Renal pelvis (tissue), 4 donors: ENCODE data around the gene NFIX. TPM values are rescaled to one million over a fixed set of nuclear protein-coding genes. Genes with fewer than 3 reads are reported as not detected.

Experiments used
- DNase-seq: peaks from one replicate; pipeline ENCODE4 v3.0.0-alpha.2; 2013
- polyA plus RNA-seq, 3 donors: library from polyadenylated mRNA; unstranded; fragments of 120-200 nt; gene quantifications; one replicate each; pipeline ENCODE4 v1.2.1, GENCODE V29; 2013; ENCODE audit not compliant: insufficient read length in 3 of 3

NFIX gene
- polyA plus RNA-seq, 3 donors = 14.8 to 19.2 (median 14.9) TPM

DNA sequence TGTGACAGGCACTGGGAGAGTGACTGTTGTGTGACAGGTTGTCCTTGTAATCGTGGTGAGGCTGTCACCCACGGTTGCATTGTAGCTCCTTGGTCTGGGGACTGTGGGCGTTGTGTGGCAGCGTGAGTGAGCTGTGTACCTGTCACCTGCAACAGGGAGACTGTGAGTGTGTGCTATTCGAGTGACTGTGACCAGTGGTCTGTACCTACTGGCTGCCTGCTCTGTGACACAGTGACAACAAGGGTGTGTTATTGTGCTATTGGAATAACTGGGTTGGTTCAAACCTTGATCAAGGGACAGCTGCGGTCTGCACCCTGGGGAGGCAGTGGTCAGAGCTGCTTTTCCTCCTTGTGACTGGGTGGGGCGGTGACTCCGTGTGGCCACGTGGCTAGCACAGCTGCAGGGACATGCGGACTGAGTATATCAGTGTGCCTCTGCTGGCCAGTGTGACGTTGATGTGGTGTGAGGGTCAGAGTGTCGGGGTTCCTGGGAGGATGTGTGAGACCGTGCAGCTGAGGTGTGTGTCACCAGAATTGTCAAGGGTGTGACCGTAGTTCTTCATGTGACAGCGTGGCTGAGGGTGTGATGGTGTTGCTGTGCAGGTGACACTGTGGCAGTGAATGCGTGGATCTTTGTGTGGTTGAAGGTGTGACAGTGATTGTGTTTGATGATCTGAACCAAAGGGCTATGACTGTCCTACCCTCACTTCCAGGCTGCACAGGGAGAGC is 10.1 kb upstream of the NFIX start:
- no peak for DNase-seq

DNA sequence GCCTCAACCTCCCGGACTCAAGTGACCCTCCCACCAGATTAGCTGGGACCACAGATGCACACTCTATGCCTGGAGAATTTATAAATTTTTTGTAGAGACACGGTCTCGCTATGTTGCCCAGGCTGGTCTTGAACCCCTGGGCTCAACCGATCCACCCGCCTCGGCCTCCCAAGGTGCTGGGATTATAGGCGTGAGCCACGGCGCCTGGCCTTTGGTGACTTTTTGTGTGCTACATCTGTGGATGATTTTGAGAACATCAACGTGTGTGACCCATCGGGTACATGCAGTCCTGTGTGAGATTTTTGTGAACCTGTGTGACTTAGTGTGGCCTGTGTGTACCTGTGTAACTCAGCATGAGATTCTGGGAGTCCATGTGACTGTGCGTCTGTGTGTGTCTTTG is 8.5 kb upstream of the NFIX start:
- DNase-seq = no peak

- DNase-seq = no peak
These were observed 8.1 kb upstream of the NFIX start for GRCh38 chr19:12987190-12987589.

DNA sequence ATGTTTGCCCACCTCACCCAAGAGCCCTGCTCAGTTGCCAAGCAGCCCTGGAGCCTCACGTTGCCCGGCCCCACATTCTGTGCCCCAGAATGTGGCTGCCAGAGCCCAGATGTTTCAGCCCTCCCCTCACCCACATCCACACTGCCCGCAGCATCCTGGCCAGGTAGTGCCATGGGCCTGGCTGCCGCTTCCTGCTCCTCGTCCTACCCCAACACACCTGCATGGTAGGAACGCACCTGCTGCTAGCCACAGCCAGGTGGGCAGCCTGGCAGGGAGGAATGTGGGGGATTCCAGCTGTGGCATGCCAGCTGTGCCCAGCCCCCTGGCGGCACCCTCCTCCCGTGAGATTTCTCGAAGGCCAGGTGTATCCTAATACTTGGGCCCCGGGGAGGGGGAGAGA is 7.5 kb upstream of the NFIX start:
- no peak for DNase-seq

- no peak for DNase-seq
These were observed 4.8 kb upstream of the NFIX start for GRCh38 chr19:12990431-12990830.

DNA sequence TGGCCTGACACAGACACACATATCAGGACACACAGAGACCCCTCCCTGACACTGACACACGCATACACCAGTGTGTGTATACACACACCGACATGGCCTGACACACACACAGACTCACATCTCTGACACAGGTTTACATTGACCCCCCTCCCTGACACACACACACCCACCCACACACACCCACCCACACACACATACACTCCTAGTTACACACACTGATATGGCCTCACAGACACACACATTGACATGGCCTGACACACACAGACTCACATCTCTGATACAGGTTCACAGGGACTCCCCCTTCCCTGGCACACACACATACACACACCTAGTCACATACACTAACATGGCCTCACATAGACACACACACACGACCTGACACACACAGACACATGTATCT is 4.4 kb upstream of the NFIX start:
- no peak for DNase-seq

- DNase-seq = no peak
These were observed 4.0 kb upstream of the NFIX start for GRCh38 chr19:12991296-12991695.

DNA sequence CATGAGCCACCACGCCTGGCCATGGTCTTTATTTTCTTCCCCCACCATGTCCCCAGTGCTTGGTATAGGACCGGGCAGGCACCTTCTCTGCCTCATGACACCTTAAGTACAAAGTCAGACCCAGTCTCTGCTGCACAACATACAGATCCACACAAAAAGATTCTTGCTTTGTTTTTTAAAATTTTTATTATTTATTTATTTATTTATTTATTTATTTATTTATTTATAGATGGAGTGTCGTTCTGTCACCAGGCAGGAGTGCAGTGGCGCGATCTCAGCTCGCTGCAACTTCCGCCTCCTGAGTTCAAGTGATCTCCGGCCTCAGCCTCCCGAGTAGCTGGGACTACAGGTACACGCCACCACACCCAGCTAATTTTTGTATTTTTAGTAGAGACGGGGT is 2.5 kb upstream of the NFIX start:
- DNase-seq = no peak

DNA sequence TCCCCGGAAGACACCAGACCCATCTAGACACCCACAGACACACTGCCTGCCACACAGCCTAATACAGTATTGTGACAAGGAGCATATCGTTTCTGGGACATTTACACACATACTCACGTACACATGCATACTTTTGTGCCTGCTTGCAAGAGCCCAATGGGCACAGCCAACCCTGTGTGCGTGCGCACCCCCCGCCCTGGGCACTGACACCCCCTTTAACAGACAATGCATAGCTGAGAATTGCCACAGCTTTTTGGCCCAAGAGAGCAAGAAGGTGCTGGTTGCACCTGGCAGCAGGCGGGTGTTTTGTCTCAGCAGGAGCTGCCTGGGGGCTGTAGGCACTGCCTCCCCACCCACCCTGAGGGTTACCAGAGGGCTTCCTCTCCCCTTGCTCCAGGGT is 1.7 kb upstream of the NFIX start:
- no peak for DNase-seq

DNA sequence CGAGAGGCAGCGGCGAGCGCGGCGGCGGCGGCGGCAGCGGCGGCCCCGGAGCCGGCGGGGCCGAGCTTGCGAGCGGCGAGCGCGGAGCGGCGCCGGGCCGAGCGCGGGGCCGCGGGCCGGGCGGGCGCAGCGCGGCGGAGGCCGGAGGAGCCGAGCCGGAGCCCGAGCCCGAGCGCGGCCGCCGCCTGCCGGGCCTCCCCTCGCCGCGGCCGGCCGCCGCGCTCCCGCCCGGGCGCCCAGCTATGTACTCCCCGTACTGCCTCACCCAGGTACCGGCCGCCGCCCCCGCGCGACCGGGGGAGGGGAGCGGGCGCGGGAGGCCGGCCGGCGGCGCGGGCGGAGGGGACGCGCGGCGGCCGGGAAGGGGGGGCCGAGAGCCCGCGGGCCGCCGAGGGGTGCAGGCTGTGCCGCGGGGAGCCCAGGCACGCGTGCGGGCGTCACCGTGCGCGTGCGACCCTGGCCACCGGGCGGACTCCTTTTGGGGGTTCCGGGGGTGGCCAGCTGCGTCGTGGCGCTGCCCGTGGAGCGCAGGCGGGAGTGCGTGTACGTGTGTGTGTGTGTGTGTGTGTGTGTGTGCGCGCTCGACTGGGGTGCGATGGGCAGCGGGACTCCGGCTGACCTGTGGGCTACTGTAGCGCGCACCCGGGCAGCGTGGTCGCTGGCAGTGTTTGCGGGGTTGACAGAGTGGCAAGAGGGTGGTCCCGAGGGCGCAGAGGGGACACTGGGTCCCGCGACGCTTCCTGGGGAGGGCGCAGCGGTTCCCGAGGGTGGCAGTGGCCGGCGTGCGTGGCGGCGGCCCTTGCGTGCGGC is 526 bp downstream of the NFIX start:
- DNase-seq = no peak

GRCh38 chr19:12996406-12997094 is 1.3 kb downstream of the NFIX start:
- DNase-seq = no peak

- no peak for DNase-seq
These were observed 2.1 kb downstream of the NFIX start for GRCh38 chr19:12997179-12997966.

- DNase-seq = no peak
These were observed 3.0 kb downstream of the NFIX start for GRCh38 chr19:12997967-12998940.

GRCh38 chr19:13001166-13001501 is 5.9 kb downstream of the NFIX start:
- no peak for DNase-seq

- no peak for DNase-seq
These were observed 6.4 kb downstream of the NFIX start for GRCh38 chr19:13001502-13002165.

GRCh38 chr19:13002166-13002898 is 7.1 kb downstream of the NFIX start:
- DNase-seq = no peak

DNA sequence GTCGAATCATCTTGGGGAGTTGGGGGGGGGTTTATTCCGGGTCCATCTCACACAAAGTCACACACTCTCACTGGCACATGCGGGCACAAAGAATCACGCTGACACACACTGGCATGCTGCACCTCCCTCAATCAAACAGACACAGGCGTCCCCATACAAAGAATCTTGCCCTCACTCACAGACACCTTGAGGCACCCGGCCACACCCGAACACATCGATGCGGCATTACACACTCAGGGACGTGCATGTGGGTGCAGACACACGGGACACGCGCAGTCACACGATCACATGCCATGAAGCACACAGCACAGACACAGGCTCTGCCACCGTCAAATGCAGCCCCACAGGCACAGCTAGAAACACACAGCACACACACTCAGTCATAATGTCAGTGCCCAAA is 7.8 kb downstream of the NFIX start:
- no peak for DNase-seq

- DNase-seq = no peak
These were observed 9.0 kb downstream of the NFIX start for GRCh38 chr19:13004273-13004672.

DNA sequence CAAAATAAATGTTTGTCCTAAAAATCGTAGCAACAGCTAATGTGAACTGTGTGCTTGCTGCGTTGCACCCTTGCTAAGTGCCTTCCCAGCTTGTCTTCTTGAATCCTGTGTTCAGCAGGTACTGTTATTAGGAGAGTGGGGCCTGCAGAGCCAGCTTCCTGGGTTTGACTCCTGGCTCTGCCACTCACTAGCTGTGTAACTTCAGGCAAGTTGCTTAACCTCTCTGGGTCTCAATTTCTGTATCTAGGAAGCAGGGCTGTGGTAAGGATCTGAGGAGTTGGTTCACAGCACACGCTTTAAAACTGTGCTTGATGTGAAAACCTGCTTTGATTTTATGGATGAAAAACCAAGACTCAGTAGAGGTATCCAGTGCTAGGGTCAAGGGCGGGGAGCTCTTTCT is 10.0 kb downstream of the NFIX start:
- DNase-seq = no peak
